NCI-H345 (cell line): Measurements from ENCODE around the gene NAT16.
A peak's percentile ranks its signal among the peaks of the same experiment; 100 is the strongest.
"Not testable (repeated sequence)": the region's sequence is repeated elsewhere in the genome, so short reads cannot be mapped to it uniquely, and the experiment has no call there.

ENCODE experiments used
- DNase-seq: peaks from one replicate; lab custom pipeline; 2025; lab: John Stamatoyannopoulos, UW

NAT16 gene

GRCh38 chr7:101125989-101126650 is 54.0 kb downstream of the NAT16 start:
- DNase-seq: no peak

GRCh38 chr7:101124376-101125056 is 55.6 kb downstream of the NAT16 start:
- DNase-seq: peak; percentile 18

- DNase-seq: no peak
Observed at GRCh38 chr7:101123703-101124068, 56.4 kb downstream of the NAT16 start.

- no peak for DNase-seq
Observed at GRCh38 chr7:101122933-101123702, 57.0 kb downstream of the NAT16 start.

- DNase-seq: no peak
Observed at GRCh38 chr7:101121991-101122932, 57.8 kb downstream of the NAT16 start.

GRCh38 chr7:101121631-101121990 is 58.5 kb downstream of the NAT16 start:
- not testable (repeated sequence) for DNase-seq
